IMR-90 (cell line): Measurements from ENCODE around the gene LRRFIP1. TPM values are rescaled to one million over a fixed set of nuclear protein-coding genes. Genes with fewer than 3 reads are reported as not detected.
"Not testable (repeated sequence)": the region's sequence is repeated elsewhere in the genome, so short reads cannot be mapped to it uniquely, and the experiment has no call there.

Experiments used
- ATAC-seq: fragments of 200-7000 bp; cut with Tn5 transposase; 2 replicates; pipeline ENCODE4 v1.9.1; 2020; ENCODE audit warnings: low read depth, mild to moderate bottlenecking, moderate library complexity
- BruUV-seq: library from RNA; stranded (reverse); fragments of 400-500 nt; replicated peaks from 2 replicates; lab custom pipeline; 2021; lab: Mats Ljungman, UMichigan
- CTCF ChIA-PET: fragments of 300-600 bp; formaldehyde crosslinking; extraction: SDS; loops from one replicate; lab custom pipeline; 2021; ENCODE audit warnings: antibody characterized with exemption; lab: Yijun Ruan, JAX
- POLR2A ChIA-PET: fragments of 300-600 bp; sonication (Branson Sonifier 250); formaldehyde crosslinking; loops from one replicate; lab custom pipeline; 2022; ENCODE audit warnings: antibody characterized with exemption; ENCODE audit not compliant: unreplicated experiment; lab: Charles Lee
- DNase-seq: peaks from one replicate; pipeline ENCODE4 v3.0.0; 2013
- H2AFZ ChIP-seq: replicated peaks from 2 replicates; pipeline ENCODE3; 2013; ENCODE audit warnings: low read length, mild to moderate bottlenecking; ENCODE audit not compliant: poor library complexity
- H2AK5ac ChIP-seq: 2 replicates; pipeline ENCODE4 v1.6.1; 2013; ENCODE audit warnings: low read depth, low read length, inconsistent platforms
- H2AK9ac ChIP-seq: replicated peaks from 2 replicates; pipeline ENCODE3; 2013; ENCODE audit warnings: mild to moderate bottlenecking, low read depth, low read length, moderate library complexity; ENCODE audit not compliant: poor library complexity
- H2BK120ac ChIP-seq: 2 replicates; pipeline ENCODE4 v1.6.1; 2013; ENCODE audit warnings: low read depth, low read length, inconsistent platforms
- H2BK15ac ChIP-seq: 3 replicates; pipeline ENCODE4 v1.6.1; 2013; ENCODE audit warnings: low read depth, low read length, inconsistent platforms
- H2BK20ac ChIP-seq: 2 replicates; pipeline ENCODE4 v1.6.1; 2013; ENCODE audit warnings: low read depth, mild to moderate bottlenecking, inconsistent platforms, low read length, moderate library complexity
- H2BK5ac ChIP-seq: 2 replicates; pipeline ENCODE4 v1.6.1; 2013; ENCODE audit warnings: mild to moderate bottlenecking, low read depth, low read length, inconsistent platforms; ENCODE audit not compliant: poor library complexity, severe bottlenecking
- H3K14ac ChIP-seq: replicated peaks from 2 replicates; pipeline ENCODE4 v1.6.1; 2013; ENCODE audit warnings: low read depth, low read length, inconsistent platforms
- H3K18ac ChIP-seq: 2 replicates; pipeline ENCODE4 v1.6.1; 2013; ENCODE audit warnings: low read depth, low read length, control low read depth
- H3K23ac ChIP-seq: 2 replicates; pipeline ENCODE4 v1.6.1; 2013; ENCODE audit warnings: low read depth, low read length, inconsistent platforms
- H3K27ac ChIP-seq: 2 replicates; pipeline ENCODE4 v1.5.1; 2013; ENCODE audit warnings: mild to moderate bottlenecking, control low read depth, low read length; ENCODE audit not compliant: insufficient read depth
- H3K27me3 ChIP-seq: 2 replicates; pipeline ENCODE4 v1.6.1; 2013; ENCODE audit warnings: low read length; ENCODE audit not compliant: control insufficient read depth, insufficient read depth
- H3K36me3 ChIP-seq: 2 replicates; pipeline ENCODE4 v1.6.1; 2013; ENCODE audit warnings: low read length, mixed read lengths; ENCODE audit not compliant: control insufficient read depth, insufficient read depth
- H3K4ac ChIP-seq: 2 replicates; pipeline ENCODE4 v1.6.1; 2013; ENCODE audit warnings: low read depth, low read length, inconsistent platforms
- H3K4me1 ChIP-seq: 2 replicates; pipeline ENCODE4 v1.6.1; 2013; ENCODE audit warnings: low read length, mixed read lengths; ENCODE audit not compliant: control insufficient read depth, insufficient read depth
- H3K4me2 ChIP-seq: 2 replicates; pipeline ENCODE4 v1.6.1; 2013; ENCODE audit warnings: low read depth, mild to moderate bottlenecking, control low read depth, low read length, moderate library complexity
- H3K4me3 ChIP-seq: 2 replicates; pipeline ENCODE4 v1.5.1; 2013; ENCODE audit warnings: low read depth, mild to moderate bottlenecking, control low read depth, low read length, moderate library complexity; ENCODE audit not compliant: insufficient read depth
- H3K56ac ChIP-seq: 2 replicates; pipeline ENCODE4 v1.6.1; 2013; ENCODE audit warnings: low read length, inconsistent platforms; ENCODE audit not compliant: insufficient read depth; ENCODE audit errors: extremely low read depth
- H3K79me1 ChIP-seq, 2 experiments: 2 replicates each; pipeline ENCODE4 v1.6.1; 2013; ENCODE audit warnings: low read length in 2 of 2, inconsistent platforms in 1 of 2, low read depth in 1 of 2
- H3K9ac ChIP-seq: 2 replicates; pipeline ENCODE4 v1.6.1; 2013; ENCODE audit warnings: low read depth, low read length, control low read depth
- H3K9me1 ChIP-seq: 2 replicates; pipeline ENCODE4 v1.6.1; 2013; ENCODE audit warnings: low read length, inconsistent platforms; ENCODE audit not compliant: insufficient read depth
- H3K9me3 ChIP-seq: 2 replicates; pipeline ENCODE4 v1.6.1; 2013; ENCODE audit warnings: low read length; ENCODE audit not compliant: control insufficient read depth, insufficient read depth
- H4K20me1 ChIP-seq: 2 replicates; pipeline ENCODE4 v1.6.1; 2013; ENCODE audit warnings: low read length, inconsistent platforms; ENCODE audit not compliant: insufficient read depth
- H4K5ac ChIP-seq: 2 replicates; pipeline ENCODE4 v1.6.1; 2013; ENCODE audit warnings: mild to moderate bottlenecking, low read depth, low read length, control low read depth
- H4K8ac ChIP-seq, 2 experiments: 2 replicates each; pipeline ENCODE4 v1.6.1; 2013; ENCODE audit warnings: low read depth in 2 of 2, low read length in 2 of 2, control low read depth in 1 of 2, inconsistent platforms in 1 of 2
- H4K91ac ChIP-seq: 2 replicates; pipeline ENCODE4 v1.6.1; 2013; ENCODE audit warnings: low read depth, low read length, inconsistent platforms; ENCODE audit not compliant: insufficient read depth
- ELK1 ChIP-seq: fragments of 150-350 bp; IDR thresholded peaks from 2 replicates; pipeline ENCODE4 v1.6.1; 2016; ENCODE audit warnings: low read depth, mild to moderate bottlenecking, low read length, moderate library complexity, borderline replicate concordance
- NFE2L2 ChIP-seq: fragments of 150-350 bp; IDR thresholded peaks from 2 replicates; pipeline ENCODE4 v1.6.1; 2016; ENCODE audit warnings: low read depth, mild to moderate bottlenecking, low read length
- WGBS, 2 experiments: methylation state at CpG; one replicate each; pipeline versions ENCODE4 v1.1.5 to v1.1.7; 2013; ENCODE audit warnings: missing lambda C conversion rate in 2 of 2; ENCODE audit not compliant: insufficient read length in 1 of 2; ENCODE audit errors: extremely low coverage in 2 of 2; 5-methylcytosine and 5-hydroxymethylcytosine counted together
- dilution Hi-C: fragments of 300-500 bp; cut with HindIII; formaldehyde crosslinking; loops from one replicate; pipeline ENCODE4 v1.14.3; 2018; ENCODE audit warnings: low sequenced_read_pairs; ENCODE audit not compliant: unreplicated experiment
- in situ Hi-C: fragments of 300-500 bp; cut with MboI; formaldehyde crosslinking; loops from 3 replicates; pipeline ENCODE4 v1.14.3; 2019; ENCODE audit warnings: low sequenced_read_pairs, inconsistent platforms, mixed read lengths
- intact Hi-C: fragments of 100-400 bp; cut with micrococcal nuclease; formaldehyde crosslinking; loops from 2 replicates; pipeline ENCODE4 v1.10.0; 2022
- polyA plus RNA-seq, 3 experiments: library from polyadenylated mRNA; depleted of rRNA; stranded (reverse); fragments of >200 nt; gene quantifications; 2 replicates each; pipeline ENCODE4 v1.2.3, GENCODE V29; 2012; ENCODE audit warnings: low replicate concordance in 1 of 3
- total RNA-seq: library from RNA; depleted of rRNA; stranded (reverse); fragments of >200 nt; gene quantifications from 2 replicates; pipeline ENCODE4 v1.2.3, GENCODE V29; 2012

Gene LRRFIP1
- total and polyA plus RNA-seq, 2 of the 4 experiments (the other 2 are of a cell fraction): 52.2 to 54.4 TPM

GRCh38 chr2:237749961-237750360 lies 122.6 kb downstream of the LRRFIP1 start:
- H3K14ac ChIP-seq: no peak overlapping the region
- H3K9ac ChIP-seq: no peak overlapping the region
- no peak overlapping the region for H2BK120ac ChIP-seq
- peaks cover 6% of the 10 kb centered on the region; the same call in 1 of the 2 replicates for H3K9me1 ChIP-seq
- no peak overlapping the region for H3K23ac ChIP-seq
- no peak overlapping the region for H4K91ac ChIP-seq
- no TSS peak for BruUV-seq
- H2BK15ac ChIP-seq: no peak overlapping the region
- H3K4me1 ChIP-seq: peaks cover 3% of the 10 kb centered on the region
- H3K4me2 ChIP-seq: no peak overlapping the region
- DNase-seq (no peak), ATAC-seq (no peak)
- CTCF ChIA-PET: no interaction called here
- H4K20me1 ChIP-seq: peaks cover 19% of the 10 kb centered on the region
- H2AFZ ChIP-seq: no peak overlapping the region
- no peak overlapping the region for H2BK5ac ChIP-seq
- no peaks in the 10 kb centered on the region for H3K9me3 ChIP-seq
- H3K79me1 ChIP-seq: peaks cover 36 to 70% of the 10 kb centered on the region in 2 experiments
- H3K36me3 ChIP-seq: peaks cover 44% of the 10 kb centered on the region
- no peak overlapping the region for H4K8ac ChIP-seq
- no peak overlapping the region for H3K4ac ChIP-seq
- no peaks in the 10 kb centered on the region for H3K27me3 ChIP-seq
- WGBS, 2 experiments: no CpG with 5 or more reads among the region's 2 CpGs
- H3K4me3 ChIP-seq: no peak overlapping the region
- POLR2A ChIA-PET: no interaction called here
- no peak overlapping the region for H4K5ac ChIP-seq
- H2AK9ac ChIP-seq: no peak overlapping the region
- TF ChIP-seq NFE2L2: no peak
- no peak for TF ChIP-seq ELK1
- no peak overlapping the region for H2BK20ac ChIP-seq
- H2AK5ac ChIP-seq: no peak overlapping the region
- intact Hi-C loops (loop anchor here (5.0 to 10.0 kb wide), 2 partner anchors 63 to 655 kb away; no protein-coding TSS in a partner anchor), in situ Hi-C loops (loop anchor here (10.0 to 25.0 kb wide), 2 partner anchors 235 to 638 kb away; no protein-coding TSS in a partner anchor), dilution Hi-C loops (no loop called here)
- H3K18ac ChIP-seq: no peak overlapping the region
- H3K56ac ChIP-seq: no peak overlapping the region
- no peak overlapping the region for H3K27ac ChIP-seq

GRCh38 chr2:237750441-237750840 lies 123.1 kb downstream of the LRRFIP1 start:
- H3K4me3 ChIP-seq, H3K4me2 ChIP-seq, H4K91ac ChIP-seq, H2AK9ac ChIP-seq, ATAC-seq, H3K27me3 ChIP-seq, H3K4ac ChIP-seq, H3K4me1 ChIP-seq, H3K56ac ChIP-seq, intact Hi-C loops, CTCF ChIA-PET, H2BK20ac ChIP-seq, H2BK120ac ChIP-seq, H4K5ac ChIP-seq, H3K23ac ChIP-seq, H2AK5ac ChIP-seq, H2BK15ac ChIP-seq, H3K14ac ChIP-seq, DNase-seq, H3K9me1 ChIP-seq, BruUV-seq, H3K27ac ChIP-seq, in situ Hi-C loops, POLR2A ChIA-PET, dilution Hi-C loops, H2AFZ ChIP-seq, H3K18ac ChIP-seq, H3K9ac ChIP-seq, H2BK5ac ChIP-seq, H4K8ac ChIP-seq, H3K9me3 ChIP-seq: not testable (repeated sequence)
- H3K79me1 ChIP-seq: peaks cover 36 to 72% of the 10 kb centered on the region in 2 experiments
- H3K36me3 ChIP-seq: peaks cover 49% of the 10 kb centered on the region
- peaks cover 19% of the 10 kb centered on the region for H4K20me1 ChIP-seq
- 100% methylated on average over 2 of the region's 15 CpGs; no CpG with 5 or more reads in 1 of the 2 experiments for WGBS, 2 experiments
